HepG2 (cell line): ENCODE results near the gene GPR42. TPM values are rescaled to one million over a fixed set of nuclear protein-coding genes. Genes with fewer than 3 reads are reported as not detected.

ENCODE experiments used
- ARHGAP35 ChIP-seq: sonication (generic); formaldehyde crosslinking; IDR thresholded peaks from 2 replicates; pipeline ENCODE4 v1.9.0; 2022; ENCODE audit warnings: mild to moderate bottlenecking, inconsistent platforms, moderate library complexity, missing genetic modification reagents, borderline replicate concordance
- DMAP1 ChIP-seq: IDR thresholded peaks from 2 replicates; pipeline ENCODE4 v1.6.1; 2016
- SALL1 ChIP-seq: sonication (generic); formaldehyde crosslinking; IDR thresholded peaks from 2 replicates; pipeline ENCODE4 v1.8.0; 2022; ENCODE audit warnings: mild to moderate bottlenecking, missing genetic modification reagents
- ZNF136 ChIP-seq: sonication (generic); formaldehyde crosslinking; IDR thresholded peaks from 2 replicates; pipeline ENCODE4 v1.8.1; 2022; ENCODE audit warnings: low read depth, mild to moderate bottlenecking, moderate library complexity, missing genetic modification reagents
- ZNF20 ChIP-seq: sonication (generic); formaldehyde crosslinking; IDR thresholded peaks from 2 replicates; pipeline ENCODE4 v1.4.0; 2020; ENCODE audit warnings: mild to moderate bottlenecking, moderate library complexity, missing genetic modification reagents
- ZNF256 ChIP-seq: sonication (generic); formaldehyde crosslinking; conservative IDR thresholded peaks from 2 replicates; pipeline ENCODE4 v1.4.0; 2020; ENCODE audit warnings: missing genetic modification reagents
- ZNF263 ChIP-seq: sonication (generic); formaldehyde crosslinking; IDR thresholded peaks from 2 replicates; pipeline ENCODE4 v1.4.0; 2020; ENCODE audit warnings: missing genetic modification reagents
- ZNF883 ChIP-seq: sonication (generic); formaldehyde crosslinking; IDR thresholded peaks from 2 replicates; pipeline ENCODE4 v1.5.1; 2020; ENCODE audit warnings: mild to moderate bottlenecking, missing genetic modification reagents; ENCODE audit errors: not compliant biosample characterization
- polyA plus RNA-seq, 8 experiments: library from polyadenylated mRNA; depleted of rRNA in 3 of 8; stranded (reverse) in 7 of 8; unstranded in 1 of 8; fragments of >200 nt; fragmentation: Illumina TruSeq in 4 of 8; extraction: Trizol in 4 of 8; gene quantifications; 2 replicates each; pipeline versions ENCODE4 v1.2.1 to v1.2.3, GENCODE V29; 2011 to 2016; ENCODE audit warnings: low read depth in 4 of 8, missing spikeins in 1 of 8, mixed read lengths in 1 of 8; ENCODE audit not compliant: insufficient read depth in 1 of 8
- total RNA-seq, 5 experiments: library from RNA; depleted of rRNA; stranded (reverse); fragments of >200 nt; fragmentation: Illumina TruSeq; extraction: Trizol; gene quantifications; 2 replicates each; pipeline ENCODE4 v1.2.3, GENCODE V29; 2016; ENCODE audit warnings: low read depth in 1 of 5
- TF ChIP-seq, protein P1 (sequence below): IDR thresholded peaks from 2 replicates; pipeline ENCODE4 v1.6.1; 2016; ENCODE audit warnings: low read depth, borderline replicate concordance
- TF ChIP-seq, protein P2 (sequence below): sonication (generic); formaldehyde crosslinking; IDR thresholded peaks from 2 replicates; pipeline ENCODE4 v1.4.0; 2020; ENCODE audit warnings: low read depth, missing genetic modification reagents
- TF ChIP-seq, protein P3 (sequence below): sonication (generic); formaldehyde crosslinking; IDR thresholded peaks from 2 replicates; pipeline ENCODE4 v1.8.1; 2022; ENCODE audit warnings: low read depth, mild to moderate bottlenecking, missing genetic modification reagents
- TF ChIP-seq, protein P4 (sequence below): sonication (generic); formaldehyde crosslinking; IDR thresholded peaks from 2 replicates; pipeline ENCODE4 v1.5.1; 2020; ENCODE audit warnings: mild to moderate bottlenecking, missing genetic modification reagents, moderate library complexity
- TF ChIP-seq, protein P5 (sequence below): sonication (generic); formaldehyde crosslinking; IDR thresholded peaks from 2 replicates; pipeline ENCODE4 v1.8.0; 2023; ENCODE audit warnings: mild to moderate bottlenecking, missing genetic modification reagents
- TF ChIP-seq, protein P6 (sequence below): IDR thresholded peaks from 2 replicates; pipeline ENCODE4 v1.6.1; 2012; ENCODE audit warnings: low read depth, low read length, improper control_type of control experiment

The GPR42 gene
- total and polyA plus RNA-seq, 2 of the 13 experiments (the other 11 are each of a cell fraction or from before 2014, with no cell fraction given), result not detected

DNA sequence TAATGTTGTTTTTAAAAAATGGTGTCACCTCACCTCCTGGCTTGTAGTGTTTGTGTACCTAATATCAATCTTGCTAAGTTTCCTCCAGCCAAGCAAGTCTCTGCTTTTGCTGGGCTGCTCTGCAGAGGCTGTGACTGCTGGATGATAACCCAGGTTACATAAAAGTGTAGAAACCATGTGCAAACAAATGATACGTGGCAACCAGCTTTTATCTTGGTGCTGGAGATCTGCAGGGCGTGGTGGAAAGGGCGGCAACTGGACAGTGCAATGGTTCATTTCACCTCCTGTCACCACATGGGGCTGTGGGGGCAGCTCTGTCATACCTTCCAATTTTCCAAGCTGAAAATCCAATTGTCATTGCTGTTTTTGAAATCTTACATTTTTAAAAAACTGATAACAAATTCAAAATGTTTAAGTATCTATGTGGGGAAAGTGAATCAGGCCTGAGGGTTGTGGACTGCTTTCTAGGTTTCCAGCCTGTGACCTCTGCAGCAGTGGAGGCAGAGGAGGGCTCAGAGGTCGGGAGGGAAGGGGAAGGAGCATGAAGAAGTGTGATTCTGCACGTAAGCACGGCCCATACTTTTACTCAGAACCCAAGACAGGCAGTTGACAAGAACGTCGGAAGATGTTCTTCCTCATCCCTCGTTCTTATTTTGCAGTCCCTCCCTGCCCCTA, 9.7 kb downstream of the GPR42 start (continued):
- TF ChIP-seq, protein P1, sequence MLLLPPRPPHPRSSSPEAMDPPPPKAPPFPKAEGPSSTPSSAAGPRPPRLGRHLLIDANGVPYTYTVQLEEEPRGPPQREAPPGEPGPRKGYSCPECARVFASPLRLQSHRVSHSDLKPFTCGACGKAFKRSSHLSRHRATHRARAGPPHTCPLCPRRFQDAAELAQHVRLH (CRISPR knock-in tag), result no peak
- TF ChIP-seq DMAP1 (peak; percentile 94), ZNF883 (CRISPR knock-in tag) (no peak), ZNF263 (CRISPR knock-in tag) (no peak), ZNF256 (CRISPR knock-in tag) (no peak), ARHGAP35 (no peak), ZNF20 (CRISPR knock-in tag) (no peak), SALL1 (CRISPR knock-in tag) (peak; percentile 93), ZNF136 (CRISPR knock-in tag) (0 out of 2 replicates have a peak, but pooled peaks have one; percentile 61)
- TF ChIP-seq, protein P2, sequence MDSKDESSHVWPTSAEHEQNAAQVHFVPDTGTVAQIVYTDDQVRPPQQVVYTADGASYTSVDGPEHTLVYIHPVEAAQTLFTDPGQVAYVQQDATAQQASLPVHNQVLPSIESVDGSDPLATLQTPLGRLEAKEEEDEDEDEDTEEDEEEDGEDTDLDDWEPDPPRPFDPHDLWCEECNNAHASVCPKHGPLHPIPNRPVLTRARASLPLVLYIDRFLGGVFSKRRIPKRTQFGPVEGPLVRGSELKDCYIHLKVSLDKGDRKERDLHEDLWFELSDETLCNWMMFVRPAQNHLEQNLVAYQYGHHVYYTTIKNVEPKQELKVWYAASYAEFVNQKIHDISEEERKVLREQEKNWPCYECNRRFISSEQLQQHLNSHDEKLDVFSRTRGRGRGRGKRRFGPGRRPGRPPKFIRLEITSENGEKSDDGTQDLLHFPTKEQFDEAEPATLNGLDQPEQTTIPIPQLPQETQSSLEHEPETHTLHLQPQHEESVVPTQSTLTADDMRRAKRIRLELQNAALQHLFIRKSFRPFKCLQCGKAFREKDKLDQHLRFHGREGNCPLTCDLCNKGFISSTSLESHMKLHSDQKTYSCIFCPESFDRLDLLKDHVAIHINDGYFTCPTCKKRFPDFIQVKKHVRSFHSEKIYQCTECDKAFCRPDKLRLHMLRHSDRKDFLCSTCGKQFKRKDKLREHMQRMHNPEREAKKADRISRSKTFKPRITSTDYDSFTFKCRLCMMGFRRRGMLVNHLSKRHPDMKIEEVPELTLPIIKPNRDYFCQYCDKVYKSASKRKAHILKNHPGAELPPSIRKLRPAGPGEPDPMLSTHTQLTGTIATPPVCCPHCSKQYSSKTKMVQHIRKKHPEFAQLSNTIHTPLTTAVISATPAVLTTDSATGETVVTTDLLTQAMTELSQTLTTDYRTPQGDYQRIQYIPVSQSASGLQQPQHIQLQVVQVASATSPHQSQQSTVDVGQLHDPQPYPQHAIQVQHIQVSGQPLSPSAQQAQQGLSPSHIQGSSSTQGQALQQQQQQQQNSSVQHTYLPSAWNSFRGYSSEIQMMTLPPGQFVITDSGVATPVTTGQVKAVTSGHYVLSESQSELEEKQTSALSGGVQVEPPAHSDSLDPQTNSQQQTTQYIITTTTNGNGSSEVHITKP (CRISPR knock-in tag), result no peak
- TF ChIP-seq, protein P3, sequence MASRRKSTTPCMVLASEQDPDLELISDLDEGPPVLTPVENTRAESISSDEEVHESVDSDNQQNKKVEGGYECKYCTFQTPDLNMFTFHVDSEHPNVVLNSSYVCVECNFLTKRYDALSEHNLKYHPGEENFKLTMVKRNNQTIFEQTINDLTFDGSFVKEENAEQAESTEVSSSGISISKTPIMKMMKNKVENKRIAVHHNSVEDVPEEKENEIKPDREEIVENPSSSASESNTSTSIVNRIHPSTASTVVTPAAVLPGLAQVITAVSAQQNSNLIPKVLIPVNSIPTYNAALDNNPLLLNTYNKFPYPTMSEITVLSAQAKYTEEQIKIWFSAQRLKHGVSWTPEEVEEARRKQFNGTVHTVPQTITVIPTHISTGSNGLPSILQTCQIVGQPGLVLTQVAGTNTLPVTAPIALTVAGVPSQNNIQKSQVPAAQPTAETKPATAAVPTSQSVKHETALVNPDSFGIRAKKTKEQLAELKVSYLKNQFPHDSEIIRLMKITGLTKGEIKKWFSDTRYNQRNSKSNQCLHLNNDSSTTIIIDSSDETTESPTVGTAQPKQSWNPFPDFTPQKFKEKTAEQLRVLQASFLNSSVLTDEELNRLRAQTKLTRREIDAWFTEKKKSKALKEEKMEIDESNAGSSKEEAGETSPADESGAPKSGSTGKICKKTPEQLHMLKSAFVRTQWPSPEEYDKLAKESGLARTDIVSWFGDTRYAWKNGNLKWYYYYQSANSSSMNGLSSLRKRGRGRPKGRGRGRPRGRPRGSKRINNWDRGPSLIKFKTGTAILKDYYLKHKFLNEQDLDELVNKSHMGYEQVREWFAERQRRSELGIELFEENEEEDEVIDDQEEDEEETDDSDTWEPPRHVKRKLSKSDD (CRISPR knock-in tag), result no peak
- TF ChIP-seq, protein P4, sequence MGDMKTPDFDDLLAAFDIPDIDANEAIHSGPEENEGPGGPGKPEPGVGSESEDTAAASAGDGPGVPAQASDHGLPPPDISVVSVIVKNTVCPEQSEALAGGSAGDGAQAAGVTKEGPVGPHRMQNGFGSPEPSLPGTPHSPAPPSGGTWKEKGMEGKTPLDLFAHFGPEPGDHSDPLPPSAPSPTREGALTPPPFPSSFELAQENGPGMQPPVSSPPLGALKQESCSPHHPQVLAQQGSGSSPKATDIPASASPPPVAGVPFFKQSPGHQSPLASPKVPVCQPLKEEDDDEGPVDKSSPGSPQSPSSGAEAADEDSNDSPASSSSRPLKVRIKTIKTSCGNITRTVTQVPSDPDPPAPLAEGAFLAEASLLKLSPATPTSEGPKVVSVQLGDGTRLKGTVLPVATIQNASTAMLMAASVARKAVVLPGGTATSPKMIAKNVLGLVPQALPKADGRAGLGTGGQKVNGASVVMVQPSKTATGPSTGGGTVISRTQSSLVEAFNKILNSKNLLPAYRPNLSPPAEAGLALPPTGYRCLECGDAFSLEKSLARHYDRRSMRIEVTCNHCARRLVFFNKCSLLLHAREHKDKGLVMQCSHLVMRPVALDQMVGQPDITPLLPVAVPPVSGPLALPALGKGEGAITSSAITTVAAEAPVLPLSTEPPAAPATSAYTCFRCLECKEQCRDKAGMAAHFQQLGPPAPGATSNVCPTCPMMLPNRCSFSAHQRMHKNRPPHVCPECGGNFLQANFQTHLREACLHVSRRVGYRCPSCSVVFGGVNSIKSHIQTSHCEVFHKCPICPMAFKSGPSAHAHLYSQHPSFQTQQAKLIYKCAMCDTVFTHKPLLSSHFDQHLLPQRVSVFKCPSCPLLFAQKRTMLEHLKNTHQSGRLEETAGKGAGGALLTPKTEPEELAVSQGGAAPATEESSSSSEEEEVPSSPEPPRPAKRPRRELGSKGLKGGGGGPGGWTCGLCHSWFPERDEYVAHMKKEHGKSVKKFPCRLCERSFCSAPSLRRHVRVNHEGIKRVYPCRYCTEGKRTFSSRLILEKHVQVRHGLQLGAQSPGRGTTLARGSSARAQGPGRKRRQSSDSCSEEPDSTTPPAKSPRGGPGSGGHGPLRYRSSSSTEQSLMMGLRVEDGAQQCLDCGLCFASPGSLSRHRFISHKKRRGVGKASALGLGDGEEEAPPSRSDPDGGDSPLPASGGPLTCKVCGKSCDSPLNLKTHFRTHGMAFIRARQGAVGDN (CRISPR knock-in tag), result peak; percentile 51; the same call in 1 of the 2 replicates
- TF ChIP-seq, protein P5, sequence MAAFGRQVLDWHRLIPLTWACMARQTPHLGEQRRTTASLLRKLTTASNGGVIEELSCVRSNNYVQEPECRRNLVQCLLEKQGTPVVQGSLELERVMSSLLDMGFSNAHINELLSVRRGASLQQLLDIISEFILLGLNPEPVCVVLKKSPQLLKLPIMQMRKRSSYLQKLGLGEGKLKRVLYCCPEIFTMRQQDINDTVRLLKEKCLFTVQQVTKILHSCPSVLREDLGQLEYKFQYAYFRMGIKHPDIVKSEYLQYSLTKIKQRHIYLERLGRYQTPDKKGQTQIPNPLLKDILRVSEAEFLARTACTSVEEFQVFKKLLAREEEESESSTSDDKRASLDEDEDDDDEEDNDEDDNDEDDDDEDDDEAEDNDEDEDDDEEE (CRISPR knock-in tag), result no peak
- TF ChIP-seq, protein P6, sequence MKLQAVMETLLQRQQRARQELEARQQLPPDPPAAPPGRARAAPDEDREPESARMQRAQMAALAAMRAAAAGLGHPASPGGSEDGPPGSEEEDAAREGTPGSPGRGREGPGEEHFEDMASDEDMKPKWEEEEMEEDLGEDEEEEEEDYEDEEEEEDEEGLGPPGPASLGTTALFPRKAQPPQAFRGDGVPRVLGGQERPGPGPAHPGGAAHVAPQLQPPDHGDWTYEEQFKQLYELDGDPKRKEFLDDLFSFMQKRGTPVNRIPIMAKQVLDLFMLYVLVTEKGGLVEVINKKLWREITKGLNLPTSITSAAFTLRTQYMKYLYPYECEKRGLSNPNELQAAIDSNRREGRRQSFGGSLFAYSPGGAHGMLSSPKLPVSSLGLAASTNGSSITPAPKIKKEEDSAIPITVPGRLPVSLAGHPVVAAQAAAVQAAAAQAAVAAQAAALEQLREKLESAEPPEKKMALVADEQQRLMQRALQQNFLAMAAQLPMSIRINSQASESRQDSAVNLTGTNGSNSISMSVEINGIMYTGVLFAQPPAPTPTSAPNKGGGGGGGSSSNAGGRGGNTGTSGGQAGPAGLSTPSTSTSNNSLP, result peak; percentile 73
